ENCODE results near the gene HOXB4. TPM values are rescaled to one million over a fixed set of nuclear protein-coding genes. Genes with fewer than 3 reads are reported as not detected.

HOXB4 gene
- total RNA-seq, 2 experiments from 2014 or later, result 7.4 to 8.9 TPM

DNA sequence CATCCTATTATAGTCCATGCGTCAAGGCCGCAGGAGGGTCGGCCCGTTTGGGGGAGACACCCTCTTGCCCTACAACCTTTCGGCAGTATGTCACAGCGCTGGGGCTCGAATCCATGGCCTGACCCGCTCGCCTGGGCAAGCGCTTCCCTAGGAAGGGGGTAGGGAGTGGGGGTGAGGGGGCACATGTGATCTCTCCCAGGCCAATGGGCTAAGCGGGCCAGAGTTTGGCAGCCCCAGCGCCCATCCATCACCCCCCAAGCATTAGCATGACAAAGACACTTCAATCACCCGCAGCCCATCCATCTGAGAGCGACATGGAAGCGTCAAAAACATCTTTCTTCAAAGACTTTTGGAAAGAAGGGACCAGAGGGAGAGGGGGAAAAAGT, 47.3 kb downstream of the HOXB4 start, which contains the start of gene HOXB1:
Gene HOXB1, minus strand, starts transcription at position 125 of the 386 bp plus-strand sequence. Its CDS starts 107 bp downstream, at position 18.
- no peaks in the 10 kb centered on the region for H4K20me1 ChIP-seq (ENCODE audit: insufficient read depth, low read length)
- no peaks in the 10 kb centered on the region for H3K4me1 ChIP-seq (ENCODE audit: insufficient read depth, low read length, poor library complexity, severe bottlenecking)
- ChIA-PET CTCF (ENCODE audit: unreplicated experiment) (no interaction called here), POLR2A (no interaction called here)
- intact Hi-C loops (cut with micrococcal nuclease; ENCODE audit: unreplicated experiment), result no loop called here
- H2AFZ ChIP-seq (ENCODE audit: low read length), result no peak within 1 kb of the TSS
- H3K27ac ChIP-seq (ENCODE audit: low read depth, low read length, poor library complexity, severe bottlenecking), result no peak within 1 kb of the TSS
- no peak for TF ChIP-seq EZH2phosphoT487 (IDR thresholded peaks at IDR 0.05; ENCODE audit: borderline replicate concordance, low read depth, low read length)
- TF ChIP-seq, protein P1, sequence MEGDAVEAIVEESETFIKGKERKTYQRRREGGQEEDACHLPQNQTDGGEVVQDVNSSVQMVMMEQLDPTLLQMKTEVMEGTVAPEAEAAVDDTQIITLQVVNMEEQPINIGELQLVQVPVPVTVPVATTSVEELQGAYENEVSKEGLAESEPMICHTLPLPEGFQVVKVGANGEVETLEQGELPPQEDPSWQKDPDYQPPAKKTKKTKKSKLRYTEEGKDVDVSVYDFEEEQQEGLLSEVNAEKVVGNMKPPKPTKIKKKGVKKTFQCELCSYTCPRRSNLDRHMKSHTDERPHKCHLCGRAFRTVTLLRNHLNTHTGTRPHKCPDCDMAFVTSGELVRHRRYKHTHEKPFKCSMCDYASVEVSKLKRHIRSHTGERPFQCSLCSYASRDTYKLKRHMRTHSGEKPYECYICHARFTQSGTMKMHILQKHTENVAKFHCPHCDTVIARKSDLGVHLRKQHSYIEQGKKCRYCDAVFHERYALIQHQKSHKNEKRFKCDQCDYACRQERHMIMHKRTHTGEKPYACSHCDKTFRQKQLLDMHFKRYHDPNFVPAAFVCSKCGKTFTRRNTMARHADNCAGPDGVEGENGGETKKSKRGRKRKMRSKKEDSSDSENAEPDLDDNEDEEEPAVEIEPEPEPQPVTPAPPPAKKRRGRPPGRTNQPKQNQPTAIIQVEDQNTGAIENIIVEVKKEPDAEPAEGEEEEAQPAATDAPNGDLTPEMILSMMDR (conservative IDR thresholded peaks at IDR 0.05; ENCODE audit: low read length), result no peak
- no TSS peak for BruUV-seq (replicated peaks)
- no peaks in the 10 kb centered on the region for H3K9me2 ChIP-seq (ENCODE audit: insufficient read depth, low read length)
- no peak for DNase-seq (ENCODE audit: low spot score)
- no peak within 1 kb of the TSS for H3K4me3 ChIP-seq (ENCODE audit: low read depth, low read length, poor library complexity, severe bottlenecking)
- no peaks in the 10 kb centered on the region for H3K9me3 ChIP-seq (ENCODE audit: low read length)
- no peaks in the 10 kb centered on the region for H3K36me3 ChIP-seq (ENCODE audit: insufficient read depth, low read length)
- H3K79me2 ChIP-seq (ENCODE audit: insufficient read depth, low read depth, low read length), result no peaks in the 10 kb centered on the region
- H3K4me2 ChIP-seq (ENCODE audit: low read length), result no peak within 1 kb of the TSS

DNA sequence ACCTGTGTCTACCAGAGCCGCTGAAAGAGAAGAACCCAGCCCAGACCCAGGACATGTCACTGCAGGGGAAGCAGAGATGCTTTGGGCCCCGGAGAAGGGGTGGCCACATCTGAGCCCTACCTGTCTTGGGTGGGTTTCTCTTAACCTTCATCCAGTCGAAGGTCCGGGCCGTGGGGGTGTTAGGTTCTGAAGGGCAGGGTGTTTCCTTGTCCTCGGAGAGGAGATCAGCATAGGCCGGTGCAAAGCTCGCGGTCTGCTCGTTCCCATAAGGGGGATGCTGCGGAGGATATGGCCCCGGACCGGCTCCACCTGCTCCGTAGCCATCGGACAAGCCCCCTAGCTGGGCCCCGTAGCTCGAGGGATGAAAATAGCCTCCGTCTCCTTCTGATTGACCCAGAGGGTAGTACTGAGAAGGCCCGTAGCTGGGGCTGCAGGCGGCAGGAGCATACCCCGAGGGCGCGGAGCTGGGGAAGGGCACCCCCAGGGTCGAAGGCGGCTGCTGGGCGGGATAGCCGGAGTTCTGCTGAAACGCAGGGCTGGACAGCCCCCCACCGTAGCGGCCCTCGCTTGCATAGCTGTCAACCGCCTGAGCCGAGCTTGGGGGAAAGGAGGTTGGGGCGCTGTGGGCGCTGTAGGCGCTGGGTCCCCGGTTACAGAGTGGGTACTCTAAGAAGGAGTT, 47.8 kb downstream of the HOXB4 start:
- no peak overlapping the region for H2AFZ ChIP-seq (ENCODE audit: low read length)
- no peak for DNase-seq (ENCODE audit: low spot score)
- no peaks in the 10 kb centered on the region for H4K20me1 ChIP-seq (ENCODE audit: insufficient read depth, low read length)
- POLR2A ChIA-PET, result no interaction called here
- intact Hi-C loops (cut with micrococcal nuclease; ENCODE audit: unreplicated experiment), result no loop called here
- no peak overlapping the region for H3K4me3 ChIP-seq (ENCODE audit: low read depth, low read length, poor library complexity, severe bottlenecking)
- H3K4me2 ChIP-seq (ENCODE audit: low read length), result no peak overlapping the region
- BruUV-seq (replicated peaks), result no TSS peak
- no peaks in the 10 kb centered on the region for H3K9me3 ChIP-seq (ENCODE audit: low read length)
- no peaks in the 10 kb centered on the region for H3K4me1 ChIP-seq (ENCODE audit: insufficient read depth, low read length, poor library complexity, severe bottlenecking)
- H3K27ac ChIP-seq (ENCODE audit: low read depth, low read length, poor library complexity, severe bottlenecking), result no peak overlapping the region
- H3K79me2 ChIP-seq (ENCODE audit: insufficient read depth, low read depth, low read length), result no peaks in the 10 kb centered on the region
- CTCF ChIA-PET (ENCODE audit: unreplicated experiment), result no interaction called here
- TF ChIP-seq, protein P1 (conservative IDR thresholded peaks at IDR 0.05; ENCODE audit: low read length), result no peak
- TF ChIP-seq EZH2phosphoT487 (IDR thresholded peaks at IDR 0.05; ENCODE audit: borderline replicate concordance, low read depth, low read length), result no peak
- no peaks in the 10 kb centered on the region for H3K36me3 ChIP-seq (ENCODE audit: insufficient read depth, low read length)
- H3K9me2 ChIP-seq (ENCODE audit: insufficient read depth, low read length), result no peaks in the 10 kb centered on the region

DNA sequence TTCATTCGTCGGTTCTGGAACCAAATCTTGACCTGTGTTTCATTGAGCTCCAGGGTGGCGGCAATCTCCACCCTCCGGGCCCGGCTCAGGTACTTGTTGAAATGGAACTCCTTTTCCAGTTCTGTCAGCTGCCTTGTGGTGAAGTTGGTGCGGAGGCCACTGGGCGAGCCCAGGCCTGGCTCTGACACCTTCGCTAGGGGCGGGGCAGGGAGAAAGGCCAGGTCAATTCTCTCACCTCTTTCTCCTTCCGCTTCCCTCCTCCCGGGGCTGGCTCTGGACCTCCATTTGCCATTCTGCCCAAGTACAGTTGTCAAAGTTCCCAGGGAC, 48.5 kb downstream of the HOXB4 start:
- no peak for TF ChIP-seq EZH2phosphoT487 (IDR thresholded peaks at IDR 0.05; ENCODE audit: borderline replicate concordance, low read depth, low read length)
- TF ChIP-seq, protein P1 (conservative IDR thresholded peaks at IDR 0.05; ENCODE audit: low read length), result no peak
- Histone ChIP-seq H3K27ac (ENCODE audit: low read depth, low read length, poor library complexity, severe bottlenecking) (no peak overlapping the region), H4K20me1 (ENCODE audit: insufficient read depth, low read length) (no peaks in the 10 kb centered on the region), H3K4me1 (ENCODE audit: insufficient read depth, low read length, poor library complexity, severe bottlenecking) (no peaks in the 10 kb centered on the region), H3K79me2 (ENCODE audit: insufficient read depth, low read depth, low read length) (no peaks in the 10 kb centered on the region), H3K4me3 (ENCODE audit: low read depth, low read length, poor library complexity, severe bottlenecking) (no peak overlapping the region), H3K9me3 (ENCODE audit: low read length) (no peaks in the 10 kb centered on the region), H2AFZ (ENCODE audit: low read length) (no peak overlapping the region), H3K4me2 (ENCODE audit: low read length) (no peak overlapping the region), H3K9me2 (ENCODE audit: insufficient read depth, low read length) (no peaks in the 10 kb centered on the region), H3K36me3 (ENCODE audit: insufficient read depth, low read length) (no peaks in the 10 kb centered on the region)
- ChIA-PET CTCF (ENCODE audit: unreplicated experiment) (no interaction called here), POLR2A (no interaction called here)
- intact Hi-C loops (cut with micrococcal nuclease; ENCODE audit: unreplicated experiment), result no loop called here
- BruUV-seq (replicated peaks), result no TSS peak
- no peak for DNase-seq (ENCODE audit: low spot score)

All from OCI-LY7 (cell line).